HEK293 (cell line): ENCODE data around the gene PGP.

Source experiments
- CTCF ChIA-PET: fragments of 350-600 bp; formaldehyde crosslinking; extraction: SDS; loops from one replicate; lab custom pipeline; 2021; ENCODE audit warnings: antibody characterized with exemption; lab: Yijun Ruan, JAX
- POLR2A ChIA-PET: fragments of 300-600 bp; formaldehyde crosslinking; extraction: SDS; loops from one replicate; lab custom pipeline; 2020; ENCODE audit warnings: antibody characterized with exemption, inconsistent platforms; lab: Yijun Ruan, JAX
- H3K27ac ChIP-seq: fragments of 200-500 bp; sonication (Bioruptor generic); 2 replicates; pipeline ENCODE4 v1.5.1; 2014; ENCODE audit warnings: low read depth, low read length, control low read depth, inconsistent platforms; ENCODE audit errors: extremely low read depth
- H3K36me3 ChIP-seq, 2 experiments: fragments of 200-500 bp in 1 of 2; sonication (Bioruptor generic) in 1 of 2; 1 replicate in 1 of 2; 2 replicates in 1 of 2; pipeline ENCODE4 v1.5.1; 2014 to 2017; ENCODE audit warnings: inconsistent platforms in 2 of 2, low read length in 2 of 2; ENCODE audit not compliant: control insufficient read depth in 2 of 2, insufficient read depth in 1 of 2
- H3K4me1 ChIP-seq: fragments of 200-500 bp; sonication (Bioruptor generic); 2 replicates; pipeline ENCODE4 v1.5.1; 2014; ENCODE audit warnings: mild to moderate bottlenecking, low read length, inconsistent platforms; ENCODE audit not compliant: control insufficient read depth, insufficient read depth
- H3K4me3 ChIP-seq: 2 replicates; pipeline ENCODE4 v1.5.1; 2011; ENCODE audit warnings: low read depth, mild to moderate bottlenecking, control low read depth, low read length, moderate library complexity
- H3K9me3 ChIP-seq: fragments of 200-500 bp; sonication (Bioruptor generic); 2 replicates; pipeline ENCODE4 v1.5.1; 2014; ENCODE audit warnings: low read depth, low read length, inconsistent platforms; ENCODE audit not compliant: control insufficient read depth, insufficient read depth
- AEBP2 ChIP-seq: fragments of 450-650 bp; formaldehyde crosslinking; IDR thresholded peaks from 2 replicates; pipeline ENCODE4 v1.5.1; 2016; ENCODE audit warnings: missing biosample characterization, missing genetic modification characterization, borderline replicate concordance
- BCL6B ChIP-seq: fragments of 450-650 bp; formaldehyde crosslinking; IDR thresholded peaks from 2 replicates; pipeline ENCODE4 v1.5.1; 2017; ENCODE audit warnings: missing biosample characterization, missing genetic modification characterization
- GFI1B ChIP-seq: fragments of 450-650 bp; formaldehyde crosslinking; IDR thresholded peaks from 2 replicates; pipeline ENCODE4 v1.5.1; 2016; ENCODE audit warnings: missing biosample characterization, missing genetic modification characterization
- GLIS2 ChIP-seq: fragments of 450-650 bp; formaldehyde crosslinking; IDR thresholded peaks from 2 replicates; pipeline ENCODE4 v1.5.1; 2016; ENCODE audit warnings: missing biosample characterization, missing genetic modification characterization
- ZBTB8A ChIP-seq: fragments of 450-650 bp; formaldehyde crosslinking; IDR thresholded peaks from 2 replicates; pipeline ENCODE4 v1.5.1; 2016; ENCODE audit warnings: missing biosample characterization, missing genetic modification characterization
- ZFHX2 ChIP-seq: fragments of 450-650 bp; formaldehyde crosslinking; conservative IDR thresholded peaks from 2 replicates; pipeline ENCODE4 v1.5.1; 2016; ENCODE audit warnings: missing biosample characterization, missing genetic modification characterization
- ZNF148 ChIP-seq: fragments of 450-650 bp; formaldehyde crosslinking; IDR thresholded peaks from 2 replicates; pipeline ENCODE4 v1.5.0; 2017; ENCODE audit warnings: missing biosample characterization, missing genetic modification characterization, borderline replicate concordance
- ZNF157 ChIP-seq: fragments of 450-650 bp; formaldehyde crosslinking; IDR thresholded peaks from 2 replicates; pipeline ENCODE4 v1.5.1; 2016; ENCODE audit warnings: missing biosample characterization, missing genetic modification characterization
- ZNF211 ChIP-seq: fragments of 450-650 bp; formaldehyde crosslinking; IDR thresholded peaks from 2 replicates; pipeline ENCODE4 v1.5.1; 2016; ENCODE audit warnings: low read depth, missing biosample characterization, missing genetic modification characterization
- ZNF221 ChIP-seq: fragments of 450-650 bp; formaldehyde crosslinking; IDR thresholded peaks from 2 replicates; pipeline ENCODE4 v1.5.1; 2017; ENCODE audit warnings: missing biosample characterization, missing genetic modification characterization, borderline replicate concordance
- ZNF24 ChIP-seq: fragments of 450-650 bp; formaldehyde crosslinking; IDR thresholded peaks from 2 replicates; pipeline ENCODE4 v1.5.1; 2016; ENCODE audit warnings: missing biosample characterization, missing genetic modification characterization
- ZNF302 ChIP-seq: fragments of 450-650 bp; formaldehyde crosslinking; IDR thresholded peaks from 2 replicates; pipeline ENCODE4 v1.5.1; 2016; ENCODE audit warnings: missing biosample characterization, missing genetic modification characterization, low read depth
- ZNF391 ChIP-seq: fragments of 450-650 bp; formaldehyde crosslinking; IDR thresholded peaks from 2 replicates; pipeline ENCODE4 v1.5.1; 2016; ENCODE audit warnings: low read depth, missing biosample characterization, missing genetic modification characterization, borderline replicate concordance
- ZNF394 ChIP-seq: fragments of 450-650 bp; formaldehyde crosslinking; IDR thresholded peaks from 2 replicates; pipeline ENCODE4 v1.5.1; 2016; ENCODE audit warnings: missing biosample characterization, missing genetic modification characterization, mild to moderate bottlenecking, moderate library complexity, borderline replicate concordance
- ZNF433 ChIP-seq: fragments of 450-650 bp; formaldehyde crosslinking; IDR thresholded peaks from 2 replicates; pipeline ENCODE4 v1.5.1; 2016; ENCODE audit warnings: missing biosample characterization, missing genetic modification characterization, low read depth
- ZNF544 ChIP-seq: fragments of 450-650 bp; formaldehyde crosslinking; IDR thresholded peaks from 2 replicates; pipeline ENCODE4 v1.5.0; 2017; ENCODE audit warnings: missing biosample characterization, missing genetic modification characterization
- ZNF548 ChIP-seq: fragments of 450-650 bp; formaldehyde crosslinking; IDR thresholded peaks from 2 replicates; pipeline ENCODE4 v1.5.1; 2016; ENCODE audit warnings: missing biosample characterization, missing genetic modification characterization
- ZNF558 ChIP-seq: fragments of 450-650 bp; formaldehyde crosslinking; IDR thresholded peaks from 2 replicates; pipeline ENCODE4 v1.5.1; 2016; ENCODE audit warnings: missing biosample characterization, missing genetic modification characterization
- ZNF624 ChIP-seq: fragments of 450-650 bp; formaldehyde crosslinking; IDR thresholded peaks from 2 replicates; pipeline ENCODE4 v1.5.1; 2017; ENCODE audit warnings: missing biosample characterization, missing genetic modification characterization
- ZNF704 ChIP-seq: fragments of 450-650 bp; formaldehyde crosslinking; IDR thresholded peaks from 2 replicates; pipeline ENCODE4 v1.5.1; 2016; ENCODE audit warnings: missing biosample characterization, missing genetic modification characterization
- ZNF707 ChIP-seq: fragments of 450-650 bp; formaldehyde crosslinking; IDR thresholded peaks from 2 replicates; pipeline ENCODE4 v1.5.1; 2016; ENCODE audit warnings: missing biosample characterization, missing genetic modification characterization
- ZNF747 ChIP-seq: fragments of 450-650 bp; formaldehyde crosslinking; IDR thresholded peaks from 2 replicates; pipeline ENCODE4 v1.5.1; 2016; ENCODE audit warnings: missing biosample characterization, missing genetic modification characterization
- ZNF843 ChIP-seq: fragments of 450-650 bp; formaldehyde crosslinking; IDR thresholded peaks from 2 replicates; pipeline ENCODE4 v1.5.1; 2016; ENCODE audit warnings: missing biosample characterization, missing genetic modification characterization

Gene PGP

GRCh38 chr16:2243781-2244180 lies 29.1 kb upstream of the PGP start:
- Histone ChIP-seq H3K9me3 (no peaks in the 10 kb centered on the region), H3K4me1 (no peaks in the 10 kb centered on the region), H3K27ac (no peak overlapping the region), H3K36me3 (peaks cover 16 to 63% of the 10 kb centered on the region in 2 experiments; a peak in 2 of 3 replicates), H3K4me3 (no peak overlapping the region)
- ChIA-PET POLR2A (interaction anchor here (1.1 kb wide), 1 partner anchor 18 kb away, joined by 3 read pairs; no protein-coding TSS in a partner anchor), CTCF (interaction anchor here (0.7 kb wide), 1 partner anchor 914 kb away, joined by 5 read pairs; no protein-coding TSS in a partner anchor)
- TF ChIP-seq ZNF157 (tag by site-specific recombination) (no peak), GLIS2 (tag by site-specific recombination) (no peak), BCL6B (no peak), ZNF391 (tag by site-specific recombination) (no peak), AEBP2 (tag by site-specific recombination) (no peak), ZNF704 (tag by site-specific recombination) (no peak), ZNF707 (tag by site-specific recombination) (no peak), ZNF302 (no peak)

- Histone ChIP-seq H3K9me3 (no peaks in the 10 kb centered on the region), H3K4me3 (no peak overlapping the region), H3K27ac (no peak overlapping the region), H3K4me1 (no peaks in the 10 kb centered on the region), H3K36me3 (peaks cover 11 to 62% of the 10 kb centered on the region in 2 experiments; a peak in 2 of 3 replicates)
- ChIA-PET POLR2A (no interaction called here), CTCF (no interaction called here)
- TF ChIP-seq ZNF747 (tag by site-specific recombination), result no peak
- no peak for TF ChIP-seq GFI1B (tag by site-specific recombination)
- no peak for TF ChIP-seq ZNF558
- TF ChIP-seq ZNF433, result no peak
- no peak for TF ChIP-seq ZFHX2
- TF ChIP-seq ZNF148, result no peak
- no peak for TF ChIP-seq ZNF843 (tag by site-specific recombination)
- no peak for TF ChIP-seq ZNF624
- TF ChIP-seq ZNF548 (tag by site-specific recombination), result no peak
- no peak for TF ChIP-seq ZNF544 (tag by site-specific recombination)
- TF ChIP-seq ZNF24, result no peak
- no peak for TF ChIP-seq ZNF221 (tag by site-specific recombination)
- TF ChIP-seq ZNF211 (tag by site-specific recombination), result no peak
- TF ChIP-seq ZBTB8A (tag by site-specific recombination), result no peak; the same call in 1 of the 2 replicates
- no peak for TF ChIP-seq ZNF394 (tag by site-specific recombination)
Observed at GRCh38 chr16:2243031-2243528, 28.4 kb upstream of the PGP start.
